Body of pancreas (tissue), 4 donors: ENCODE data around the gene SLC25A33. TPM values are rescaled to one million over a fixed set of nuclear protein-coding genes. Genes with fewer than 3 reads are reported as not detected.

ENCODE experiments used
- ATAC-seq: fragments of 150-250 bp; one replicate; pipeline ENCODE4 v1.9.1; 2016
- DNase-seq, 4 donors: peaks; one replicate each; pipeline ENCODE4 v3.0.0-alpha.2; 2019
- H3K27ac ChIP-seq, 4 donors: fragments of 200-600 bp; sonication (generic); 1 replicate in 3 of 4; 2 replicates in 1 of 4; pipeline versions ENCODE4 v1.5.1 to v1.6.1; 2016 to 2019; ENCODE audit warnings: mild to moderate bottlenecking in 1 of 4, mixed read lengths in 1 of 4, moderate library complexity in 1 of 4
- H3K27me3 ChIP-seq, 2 donors: fragments of 200-600 bp; sonication (generic); one replicate each; pipeline ENCODE4 v1.6.0; 2016; ENCODE audit warnings: mild to moderate bottlenecking in 1 of 2
- H3K36me3 ChIP-seq, 2 donors: fragments of 200-600 bp; sonication (generic); replicated peaks in 1 of 2; 2 replicates each; pipeline ENCODE4 v1.5.1; 2016; ENCODE audit warnings: low read depth in 2 of 2; ENCODE audit not compliant: insufficient read depth in 1 of 2
- H3K4me1 ChIP-seq: fragments of 200-600 bp; sonication (generic); one replicate; pipeline ENCODE4 v1.6.0; 2016
- H3K4me3 ChIP-seq, 2 donors: fragments of 200-600 bp; sonication (generic); 1 replicate in 1 of 2; 2 replicates in 1 of 2; pipeline ENCODE4 v1.5.1; 2016 to 2019
- H3K9me3 ChIP-seq, 3 donors: fragments of 200-600 bp; sonication (generic); 1 replicate in 2 of 3; 2 replicates in 1 of 3; pipeline ENCODE4 v1.5.1; 2016
- CTCF ChIP-seq, 7 experiments: fragments of 450-650 bp in 4 of 7; fragments of 200-600 bp in 3 of 7; sonication (generic) in 3 of 7; IDR thresholded peaks; one replicate each; pipeline ENCODE4 v1.5.1; 2016 to 2019; ENCODE audit warnings: antibody characterized with exemption in 7 of 7
- POLR2A ChIP-seq, 3 donors: fragments of 450-650 bp; IDR thresholded peaks; one replicate each; pipeline ENCODE4 v1.6.1; 2016; ENCODE audit warnings: antibody characterized with exemption in 3 of 3, mild to moderate bottlenecking in 2 of 3
- WGBS, 2 donors: methylation state at CpG; one replicate each; pipeline ENCODE4 v1.1.5; 2017; 5-methylcytosine and 5-hydroxymethylcytosine counted together
- intact Hi-C: fragments of 100-400 bp; cut with DNase I; formaldehyde crosslinking; loops from one replicate; pipeline ENCODE4 v1.15.1; 2023
- total RNA-seq, 2 donors: library from RNA; depleted of rRNA; stranded (reverse); fragments of >200 nt; gene quantifications; one replicate each; pipeline ENCODE4 v1.1.0, GENCODE V29; 2016

SLC25A33 gene
- total RNA-seq: 1 to 10 TPM; 1.0 to 2.0 TPM

- peak in 2 of 7 experiments; percentile 8 to 30 for TF ChIP-seq CTCF (IDR thresholded peaks at IDR 0.05)
- peak; percentile 43 to 84 (median 44) for TF ChIP-seq POLR2A (IDR thresholded peaks at IDR 0.05)
- Histone ChIP-seq H3K36me3 (no peaks in the 10 kb centered on the region), H3K27ac (peak within 1 kb of the TSS; percentile 76 to 90 (median 84)), H3K4me3 (peak within 1 kb of the TSS; percentile 16 to 73), H3K4me1 (peaks cover 36% of the 10 kb centered on the region), H3K9me3 (no peaks in the 10 kb centered on the region), H3K27me3 (no peaks in the 10 kb centered on the region)
- intact Hi-C loops: no loop called here
- 0 to 2% methylated on average over 4 to 89 of the region's 92 CpGs for WGBS, 2 donors
- peak; percentile 96 for ATAC-seq
- DNase-seq: peak; percentile 97 to 98 (median 98)
Observed at GRCh38 chr1:9539165-9539828, at the start of gene SLC25A33. Gene SLC25A33 (plus strand): TSS chr1:9539465. CDS start chr1:9539692, 227 bp downstream.

GRCh38 chr1:9490605-9491339 is 48.5 kb upstream of the SLC25A33 start:
- TF ChIP-seq CTCF (IDR thresholded peaks at IDR 0.05) (peak; percentile 73 to 95 (median 88)), POLR2A (IDR thresholded peaks at IDR 0.05) (no peak)
- no peaks in the 10 kb centered on the region for H3K9me3 ChIP-seq
- peaks cover 16% of the 10 kb centered on the region for H3K4me1 ChIP-seq
- no peaks in the 10 kb centered on the region for H3K27me3 ChIP-seq
- WGBS, 2 donors: 32 to 71% methylated on average over 9 to 20 of the region's 20 CpGs
- peak; percentile 94 for ATAC-seq
- peak; percentile 91 to 96 (median 94) for DNase-seq
- no peaks in the 10 kb centered on the region for H3K36me3 ChIP-seq
- intact Hi-C loops: no loop called here
- no peak overlapping the region for H3K4me3 ChIP-seq
- no peak overlapping the region for H3K27ac ChIP-seq

- intact Hi-C loops: no loop called here
- no peak for DNase-seq
- Histone ChIP-seq H3K36me3 (no peaks in the 10 kb centered on the region), H3K27me3 (no peaks in the 10 kb centered on the region), H3K4me1 (peaks cover 16% of the 10 kb centered on the region), H3K9me3 (no peaks in the 10 kb centered on the region), H3K4me3 (no peak overlapping the region), H3K27ac (no peak overlapping the region)
- WGBS, 2 donors: 93 to 94% methylated on average over 6 of the region's 6 CpGs
- TF ChIP-seq POLR2A (IDR thresholded peaks at IDR 0.05) (no peak), CTCF (IDR thresholded peaks at IDR 0.05) (no peak)
- ATAC-seq: no peak
Observed at GRCh38 chr1:9493326-9493725, 45.9 kb upstream of the SLC25A33 start.

- intact Hi-C loops: loop anchor here (5.0 kb wide), 1 partner anchor 77 kb away; no protein-coding TSS in a partner anchor
- TF ChIP-seq POLR2A (IDR thresholded peaks at IDR 0.05): no peak
- TF ChIP-seq CTCF (IDR thresholded peaks at IDR 0.05): peak; percentile 77 to 99 (median 91)
- H3K27me3 ChIP-seq: no peaks in the 10 kb centered on the region
- ATAC-seq (peak; percentile 59), DNase-seq (peak; percentile 37 to 69 (median 62))
- H3K9me3 ChIP-seq: no peaks in the 10 kb centered on the region
- H3K4me1 ChIP-seq: peaks cover 16% of the 10 kb centered on the region
- WGBS, 2 donors: 6 to 14% methylated on average over 8 to 47 of the region's 48 CpGs
- H3K36me3 ChIP-seq: no peaks in the 10 kb centered on the region
- no peak overlapping the region for H3K27ac ChIP-seq
- no peak overlapping the region for H3K4me3 ChIP-seq
Observed at GRCh38 chr1:9494936-9495758, 44.1 kb upstream of the SLC25A33 start.
